Coronary artery (tissue), 2 donors: ENCODE measurements around the gene DMAC2.
"Not testable (repeated sequence)": the region's sequence is repeated elsewhere in the genome, so short reads cannot be mapped to it uniquely, and the experiment has no call there.

Source experiments
- DNase-seq: peaks from one replicate; pipeline ENCODE4 v3.0.0-alpha.2; 2017; ENCODE audit warnings: low spot score
- H3K27ac ChIP-seq, 2 donors: fragments of 200-600 bp; sonication (generic); one replicate each; pipeline ENCODE4 v1.5.1; 2016 to 2019
- H3K4me3 ChIP-seq: fragments of 200-600 bp; sonication (generic); 2 replicates; pipeline ENCODE4 v1.5.1; 2016; ENCODE audit warnings: mild to moderate bottlenecking, moderate library complexity
- TF ChIP-seq, protein P1 (sequence below): fragments of 200-600 bp; sonication (generic); IDR thresholded peaks from one replicate; pipeline ENCODE4 v1.5.1; 2019; ENCODE audit warnings: antibody characterized with exemption

The DMAC2 gene

DNA sequence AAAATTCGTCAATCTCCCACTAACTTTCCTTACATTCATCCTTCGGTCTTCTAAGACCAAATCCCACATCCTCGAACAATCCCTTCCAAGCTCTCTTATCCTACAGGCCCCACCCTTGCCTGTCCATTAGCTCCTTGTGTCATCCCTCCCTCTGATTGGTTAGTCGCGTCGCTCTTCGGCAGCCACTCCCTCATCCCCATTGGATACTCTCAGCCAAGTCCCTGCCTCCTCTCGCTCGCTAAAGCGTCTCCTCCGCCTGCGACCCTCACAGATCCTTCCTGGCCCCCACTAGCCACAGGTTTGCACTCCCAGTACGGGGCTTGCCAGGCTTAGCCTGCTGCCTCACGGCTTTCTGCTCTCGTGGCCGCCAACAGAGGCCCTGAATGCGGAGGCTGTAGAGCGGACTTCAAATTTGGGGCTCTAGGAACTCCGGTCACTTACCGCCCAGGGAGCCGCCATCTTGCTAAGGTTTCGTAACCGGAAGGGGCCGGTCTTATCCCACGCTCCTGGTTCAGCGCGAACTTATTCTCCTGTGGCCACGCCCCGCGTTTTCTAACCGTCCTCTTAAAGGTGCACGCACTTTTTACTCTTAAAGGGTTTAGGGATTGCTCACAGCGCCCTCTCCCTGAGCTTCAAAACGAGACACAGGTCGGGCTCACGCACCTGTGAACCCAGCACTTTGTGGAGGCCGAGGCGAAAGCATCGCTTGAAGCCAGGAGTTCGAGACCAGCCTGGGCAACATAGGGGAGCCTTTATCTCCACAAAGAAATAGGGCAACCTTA is at the start of gene DMAC2:
Gene DMAC2, minus strand, starts transcription at position 472 of the 782 bp plus-strand sequence. Its CDS starts 13 bp downstream, at position 459.
- Histone ChIP-seq H3K27ac (peak within 1 kb of the TSS; percentile 84 to 95), H3K4me3 (peak within 1 kb of the TSS; percentile 83)
- DNase-seq: peak; percentile 98
- TF ChIP-seq, protein P1, sequence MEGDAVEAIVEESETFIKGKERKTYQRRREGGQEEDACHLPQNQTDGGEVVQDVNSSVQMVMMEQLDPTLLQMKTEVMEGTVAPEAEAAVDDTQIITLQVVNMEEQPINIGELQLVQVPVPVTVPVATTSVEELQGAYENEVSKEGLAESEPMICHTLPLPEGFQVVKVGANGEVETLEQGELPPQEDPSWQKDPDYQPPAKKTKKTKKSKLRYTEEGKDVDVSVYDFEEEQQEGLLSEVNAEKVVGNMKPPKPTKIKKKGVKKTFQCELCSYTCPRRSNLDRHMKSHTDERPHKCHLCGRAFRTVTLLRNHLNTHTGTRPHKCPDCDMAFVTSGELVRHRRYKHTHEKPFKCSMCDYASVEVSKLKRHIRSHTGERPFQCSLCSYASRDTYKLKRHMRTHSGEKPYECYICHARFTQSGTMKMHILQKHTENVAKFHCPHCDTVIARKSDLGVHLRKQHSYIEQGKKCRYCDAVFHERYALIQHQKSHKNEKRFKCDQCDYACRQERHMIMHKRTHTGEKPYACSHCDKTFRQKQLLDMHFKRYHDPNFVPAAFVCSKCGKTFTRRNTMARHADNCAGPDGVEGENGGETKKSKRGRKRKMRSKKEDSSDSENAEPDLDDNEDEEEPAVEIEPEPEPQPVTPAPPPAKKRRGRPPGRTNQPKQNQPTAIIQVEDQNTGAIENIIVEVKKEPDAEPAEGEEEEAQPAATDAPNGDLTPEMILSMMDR: no peak

DNA sequence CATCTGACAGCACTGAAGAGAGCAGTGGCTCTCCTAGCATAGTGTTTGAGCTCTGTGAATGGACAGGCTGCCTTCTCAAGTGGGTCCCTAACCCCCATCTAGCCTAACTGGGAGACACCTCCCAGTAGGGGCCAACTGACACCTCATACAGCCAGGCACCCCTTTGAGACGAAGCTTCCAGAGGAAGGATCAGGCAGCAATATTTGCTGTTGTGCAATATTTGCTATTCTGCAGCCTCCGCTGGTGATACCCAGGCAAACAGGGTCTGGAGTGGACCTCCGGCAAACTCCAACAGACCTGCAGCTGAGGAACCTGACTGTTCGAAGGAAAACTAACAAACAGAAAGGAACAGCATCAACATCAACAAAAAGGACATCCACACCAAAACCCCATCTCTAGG is 47.2 kb upstream of the DMAC2 start:
- not testable (repeated sequence) for H3K4me3 ChIP-seq, H3K27ac ChIP-seq, DNase-seq

DNA sequence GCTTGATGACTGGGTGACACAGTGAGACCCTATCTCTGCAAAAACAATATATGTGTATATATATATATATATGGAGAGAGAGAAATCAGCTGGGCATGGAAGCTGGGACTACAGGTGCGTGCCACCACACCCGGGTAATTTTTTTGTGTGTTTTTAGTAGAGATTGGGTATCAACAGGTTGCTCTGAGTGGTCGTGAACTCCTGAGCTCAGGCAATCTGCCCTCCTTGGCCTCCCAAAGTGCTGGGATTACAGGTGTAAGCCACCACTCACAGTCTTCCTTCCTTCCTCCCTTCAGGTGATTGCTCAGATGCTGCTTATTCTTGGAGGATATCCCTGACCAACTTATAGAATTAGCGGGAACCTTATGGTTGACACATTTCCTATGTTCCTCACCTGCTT is 45.1 kb upstream of the DMAC2 start:
- TF ChIP-seq, protein P1: no peak
- Histone ChIP-seq H3K27ac (no peak overlapping the region), H3K4me3 (no peak overlapping the region)
- DNase-seq: no peak

DNA sequence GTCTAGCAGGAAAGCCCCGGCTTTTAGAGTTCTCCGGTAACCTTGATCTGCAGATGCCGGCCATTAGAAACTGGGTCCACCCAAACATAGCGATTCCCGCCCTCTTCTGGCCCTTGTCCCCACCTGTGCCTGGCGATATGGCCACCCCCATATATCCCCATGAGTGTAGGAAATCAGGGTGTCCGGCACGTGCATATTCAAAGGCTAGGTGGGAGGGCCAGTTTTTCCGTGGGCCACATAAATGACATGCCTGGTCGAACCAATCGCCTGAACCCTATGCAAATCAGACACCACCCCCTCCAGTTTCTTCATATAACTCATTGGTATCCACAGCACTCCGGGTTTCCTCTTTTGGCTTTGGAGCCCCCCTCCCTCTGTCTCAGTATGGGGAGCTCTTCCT is 40.6 kb upstream of the DMAC2 start:
- TF ChIP-seq, protein P1: no peak

DNA sequence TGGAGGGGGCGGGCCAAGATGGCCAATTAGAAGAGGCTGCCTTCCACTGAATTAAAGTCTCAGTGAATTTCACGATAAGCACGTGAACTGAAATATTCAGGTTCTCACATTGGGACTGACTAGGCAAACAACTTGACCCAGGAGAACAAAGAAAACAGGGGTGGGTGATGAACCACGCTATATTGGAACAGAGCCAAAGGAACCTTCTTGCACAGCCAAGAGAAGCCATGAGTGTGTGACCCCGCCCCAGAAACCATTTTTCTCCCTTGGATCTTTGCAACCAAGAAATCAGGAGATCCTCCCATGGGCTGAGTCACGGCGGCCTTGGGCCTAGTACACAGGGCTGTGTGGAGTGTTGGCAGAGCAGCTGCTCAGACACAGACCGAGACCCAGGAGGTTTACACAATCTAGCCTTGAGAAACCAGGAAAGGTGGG is 40.1 kb upstream of the DMAC2 start:
- no peak for DNase-seq
- TF ChIP-seq, protein P1: no peak
- H3K27ac ChIP-seq: peak overlapping the region in 1 of 2 donors; percentile 60
- no peak overlapping the region for H3K4me3 ChIP-seq

More for the DNA sequence above, 40.6 kb upstream of the DMAC2 start:
- Histone ChIP-seq H3K27ac (peak overlapping the region in 1 of 2 donors; percentile 60), H3K4me3 (no peak overlapping the region)
- no peak for DNase-seq

DNA sequence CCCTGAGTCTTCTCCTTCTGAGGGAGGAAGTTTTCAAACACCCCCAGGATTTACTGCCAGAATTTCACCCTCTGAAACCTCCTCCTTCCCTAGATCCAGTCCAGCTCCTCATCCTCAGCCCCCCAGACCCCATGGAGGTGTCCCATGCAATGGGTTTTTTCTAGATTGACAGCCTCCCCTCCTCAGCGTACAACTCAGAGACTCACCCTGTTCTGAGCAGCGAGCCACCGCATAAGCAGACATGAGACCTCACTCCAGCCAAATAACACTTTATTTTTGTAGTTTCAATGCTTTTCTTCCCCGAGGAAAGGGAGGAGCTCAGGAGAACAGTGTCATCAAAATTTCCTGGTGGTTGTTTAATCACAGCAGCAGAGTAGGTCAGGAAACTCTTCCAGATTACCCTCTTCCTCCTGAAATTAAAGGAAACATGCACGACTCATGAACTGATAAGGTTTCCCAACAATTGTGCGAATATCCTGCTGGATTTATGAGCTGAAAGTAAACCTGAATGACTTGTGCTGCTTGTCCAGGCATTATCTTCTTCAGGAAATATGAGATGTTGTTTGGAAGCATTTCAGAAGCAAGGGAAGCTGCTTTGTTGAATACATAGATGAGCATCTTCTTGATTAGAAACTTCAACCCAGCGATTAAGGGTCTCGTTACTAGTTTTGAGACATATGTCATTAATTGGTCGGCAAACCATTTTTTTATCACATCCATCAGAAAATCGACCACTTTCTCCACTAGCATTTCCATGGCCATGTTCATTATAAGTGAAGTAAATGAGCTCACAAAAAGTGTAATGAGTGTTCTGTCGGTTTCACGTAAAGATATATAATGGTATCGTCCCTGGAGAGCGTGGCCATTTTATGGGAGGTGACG is 39.4 kb upstream of the DMAC2 start:
- no peak for DNase-seq
- Histone ChIP-seq H3K4me3 (no peak overlapping the region), H3K27ac (peak overlapping the region in 1 of 2 donors; percentile 60)
- TF ChIP-seq, protein P1: no peak

DNA sequence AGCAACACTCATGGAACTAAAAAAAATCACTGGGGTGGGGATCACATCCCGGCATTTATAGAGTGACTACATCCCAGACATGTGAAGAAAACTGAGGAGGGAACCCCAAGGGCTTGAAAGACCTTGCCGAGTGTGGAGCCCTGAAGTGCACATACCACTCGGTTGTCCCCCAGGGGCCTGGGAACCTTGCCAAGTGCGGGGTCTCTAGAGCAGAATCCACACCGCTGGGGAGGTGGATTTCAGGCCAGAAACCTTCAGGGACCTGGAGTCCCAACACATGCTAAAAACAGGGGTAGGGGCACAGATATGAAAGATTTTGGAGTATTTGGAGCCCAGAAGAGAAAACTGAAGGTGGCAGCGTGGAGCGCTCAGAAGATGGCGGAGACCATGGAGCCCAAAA is 38.5 kb upstream of the DMAC2 start:
- Histone ChIP-seq H3K27ac (no peak overlapping the region), H3K4me3 (no peak overlapping the region)
- no peak for DNase-seq
- TF ChIP-seq, protein P1: no peak
